ENCODE data around the gene STK24.

- TF ChIP-seq EZH2phosphoT487 (IDR thresholded peaks at IDR 0.05; ENCODE audit: borderline replicate concordance), result no peak
- TF ChIP-seq CTCF (conservative IDR thresholded peaks at IDR 0.05; ENCODE audit: low read length), result no peak
These were observed 118.5 kb downstream of the STK24 start for GRCh38 chr13:98458431-98458830.

All from Loucy (cell line).